Measurements from ENCODE around the gene TRMT11. TPM values are rescaled to one million over a fixed set of nuclear protein-coding genes. Genes with fewer than 3 reads are reported as not detected.
A peak's percentile ranks its signal among the peaks of the same experiment; 100 is the strongest.
"Not testable (repeated sequence)": the region's sequence is repeated elsewhere in the genome, so short reads cannot be mapped to it uniquely, and the experiment has no call there.

The TRMT11 gene
- total RNA-seq, 1 donor from 2014 or later: 28.7 TPM

- no peak for FAIRE-seq
- TF ChIP-seq, protein P1, sequence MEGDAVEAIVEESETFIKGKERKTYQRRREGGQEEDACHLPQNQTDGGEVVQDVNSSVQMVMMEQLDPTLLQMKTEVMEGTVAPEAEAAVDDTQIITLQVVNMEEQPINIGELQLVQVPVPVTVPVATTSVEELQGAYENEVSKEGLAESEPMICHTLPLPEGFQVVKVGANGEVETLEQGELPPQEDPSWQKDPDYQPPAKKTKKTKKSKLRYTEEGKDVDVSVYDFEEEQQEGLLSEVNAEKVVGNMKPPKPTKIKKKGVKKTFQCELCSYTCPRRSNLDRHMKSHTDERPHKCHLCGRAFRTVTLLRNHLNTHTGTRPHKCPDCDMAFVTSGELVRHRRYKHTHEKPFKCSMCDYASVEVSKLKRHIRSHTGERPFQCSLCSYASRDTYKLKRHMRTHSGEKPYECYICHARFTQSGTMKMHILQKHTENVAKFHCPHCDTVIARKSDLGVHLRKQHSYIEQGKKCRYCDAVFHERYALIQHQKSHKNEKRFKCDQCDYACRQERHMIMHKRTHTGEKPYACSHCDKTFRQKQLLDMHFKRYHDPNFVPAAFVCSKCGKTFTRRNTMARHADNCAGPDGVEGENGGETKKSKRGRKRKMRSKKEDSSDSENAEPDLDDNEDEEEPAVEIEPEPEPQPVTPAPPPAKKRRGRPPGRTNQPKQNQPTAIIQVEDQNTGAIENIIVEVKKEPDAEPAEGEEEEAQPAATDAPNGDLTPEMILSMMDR (IDR thresholded peaks at IDR 0.05; ENCODE audit: insufficient read depth, low read length, severe bottlenecking): no peak
- Histone ChIP-seq H3K4me3 (ENCODE audit: low read depth, low read length) (no peak overlapping the region), H3K36me3 (ENCODE audit: control insufficient read depth, insufficient read depth, low read length) (peaks cover 2% of the 10 kb centered on the region), H3K27me3 (ENCODE audit: control insufficient read depth, insufficient read depth, low read length) (no peaks in the 10 kb centered on the region)
- no peak for DNase-seq (ENCODE audit: low read depth)
Measured at GRCh38 chr6:125968493-125968892, 17.8 kb upstream of the TRMT11 start.

- Histone ChIP-seq H3K27me3 (ENCODE audit: control insufficient read depth, insufficient read depth, low read length) (no peaks in the 10 kb centered on the region), H3K4me3 (ENCODE audit: low read depth, low read length) (no peak overlapping the region), H3K36me3 (ENCODE audit: control insufficient read depth, insufficient read depth, low read length) (peaks cover 5% of the 10 kb centered on the region)
- TF ChIP-seq, protein P1 (IDR thresholded peaks at IDR 0.05; ENCODE audit: insufficient read depth, low read length, severe bottlenecking): no peak
- no peak for FAIRE-seq
- DNase-seq (ENCODE audit: low read depth): no peak
Measured at GRCh38 chr6:125970760-125971159, 15.6 kb upstream of the TRMT11 start.

DNA sequence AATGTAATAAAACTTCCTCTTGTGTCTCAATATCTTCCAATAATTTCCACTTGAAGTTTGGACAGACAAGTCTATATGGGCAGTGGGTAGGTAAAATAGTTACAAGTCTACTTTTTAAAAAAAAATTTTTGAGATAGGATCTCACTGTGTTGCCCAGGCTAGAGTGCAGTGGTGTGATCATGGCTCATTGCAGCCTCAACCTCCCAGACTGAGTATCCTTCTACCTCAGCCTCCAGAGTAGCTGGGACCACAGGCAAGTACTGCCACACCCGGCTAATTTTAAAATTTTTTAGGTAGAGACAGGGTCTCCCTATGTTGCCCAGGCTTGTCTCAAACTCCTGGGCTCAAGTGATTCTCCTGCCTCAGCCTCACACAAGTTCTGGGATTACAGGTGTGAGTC is 13.9 kb upstream of the TRMT11 start:
- not testable (repeated sequence) for H3K36me3 ChIP-seq (ENCODE audit: control insufficient read depth, insufficient read depth, low read length); FAIRE-seq; H3K27me3 ChIP-seq (ENCODE audit: control insufficient read depth, insufficient read depth, low read length); DNase-seq (ENCODE audit: low read depth); H3K4me3 ChIP-seq (ENCODE audit: low read depth, low read length)

- H3K27me3 ChIP-seq (ENCODE audit: control insufficient read depth, insufficient read depth, low read length): no peaks in the 10 kb centered on the region
- H3K36me3 ChIP-seq (ENCODE audit: control insufficient read depth, insufficient read depth, low read length): peaks cover 4% of the 10 kb centered on the region
- FAIRE-seq (no peak), DNase-seq (ENCODE audit: low read depth) (peak; percentile 59)
- TF ChIP-seq, protein P1 (IDR thresholded peaks at IDR 0.05; ENCODE audit: insufficient read depth, low read length, severe bottlenecking): peak; percentile 27
- H3K4me3 ChIP-seq (ENCODE audit: low read depth, low read length): no peak overlapping the region
Measured at GRCh38 chr6:125974214-125974866, 12.0 kb upstream of the TRMT11 start.

DNA sequence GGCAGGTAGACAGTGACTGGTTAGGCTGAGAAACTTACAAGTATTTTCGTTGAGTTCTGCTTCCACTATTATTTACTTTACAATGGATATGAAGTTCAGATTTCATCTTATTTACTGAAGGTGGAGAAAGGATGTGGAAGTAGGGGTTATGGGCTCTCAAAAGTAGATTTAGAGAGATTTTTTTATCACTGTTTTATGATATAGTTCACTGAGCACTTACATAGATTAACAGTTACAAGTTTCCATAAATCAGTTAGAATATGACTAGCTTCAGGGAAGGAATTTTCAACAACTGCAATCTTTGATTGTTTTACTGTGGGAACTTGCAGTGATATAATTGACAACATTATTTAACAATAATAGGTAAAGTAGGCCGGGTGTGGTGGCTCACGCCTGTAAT is 7.2 kb upstream of the TRMT11 start:
- no peak for FAIRE-seq

DNA sequence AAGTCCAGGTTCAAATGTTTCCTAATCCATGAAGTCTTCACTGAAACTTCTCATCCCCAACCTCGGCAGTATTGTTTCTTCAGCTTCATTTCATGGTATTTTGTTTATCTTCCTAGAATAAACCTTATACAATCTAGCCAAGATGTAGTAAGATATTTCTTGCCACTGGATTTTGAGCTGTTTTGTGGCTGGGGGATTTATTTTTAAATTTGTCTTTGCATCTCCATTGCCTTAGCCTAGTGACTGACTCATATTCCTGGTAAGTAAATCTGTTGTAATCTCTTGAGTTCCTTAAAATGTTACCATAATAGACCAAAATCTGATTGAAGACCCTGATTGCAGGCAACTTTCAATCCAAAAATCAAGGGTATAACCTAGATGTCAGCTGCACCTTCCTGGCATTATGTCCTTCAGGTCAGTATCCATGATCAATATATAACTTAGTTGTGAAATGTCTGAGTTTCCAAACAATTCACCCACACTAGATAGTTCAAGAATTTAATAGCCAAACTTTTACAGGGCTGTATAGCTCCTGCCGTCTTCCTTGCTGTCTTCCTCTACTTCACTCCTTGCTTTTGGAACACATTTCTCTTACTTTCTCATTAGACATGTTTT is 4.7 kb upstream of the TRMT11 start:
- FAIRE-seq: no peak
- DNase-seq (ENCODE audit: low read depth): no peak
- TF ChIP-seq, protein P1 (IDR thresholded peaks at IDR 0.05; ENCODE audit: insufficient read depth, low read length, severe bottlenecking): no peak
- H3K36me3 ChIP-seq (ENCODE audit: control insufficient read depth, insufficient read depth, low read length): no peaks in the 10 kb centered on the region
- H3K4me3 ChIP-seq (ENCODE audit: low read depth, low read length): no peak overlapping the region
- H3K27me3 ChIP-seq (ENCODE audit: control insufficient read depth, insufficient read depth, low read length): no peaks in the 10 kb centered on the region

More for the DNA sequence above, 7.2 kb upstream of the TRMT11 start:
- TF ChIP-seq, protein P1 (IDR thresholded peaks at IDR 0.05; ENCODE audit: insufficient read depth, low read length, severe bottlenecking): no peak
- H3K4me3 ChIP-seq (ENCODE audit: low read depth, low read length): no peak overlapping the region
- DNase-seq (ENCODE audit: low read depth): no peak
- H3K36me3 ChIP-seq (ENCODE audit: control insufficient read depth, insufficient read depth, low read length): peaks cover 4% of the 10 kb centered on the region
- no peaks in the 10 kb centered on the region for H3K27me3 ChIP-seq (ENCODE audit: control insufficient read depth, insufficient read depth, low read length)

All from bronchial epithelial cell (primary cell).